Measurements from ENCODE around the gene CAMTA1. TPM values are rescaled to one million over a fixed set of nuclear protein-coding genes. Genes with fewer than 3 reads are reported as not detected.

Gene CAMTA1
- total and polyA plus RNA-seq, 4 donors: 18.0 to 93.5 (median 35.8) TPM

DNA sequence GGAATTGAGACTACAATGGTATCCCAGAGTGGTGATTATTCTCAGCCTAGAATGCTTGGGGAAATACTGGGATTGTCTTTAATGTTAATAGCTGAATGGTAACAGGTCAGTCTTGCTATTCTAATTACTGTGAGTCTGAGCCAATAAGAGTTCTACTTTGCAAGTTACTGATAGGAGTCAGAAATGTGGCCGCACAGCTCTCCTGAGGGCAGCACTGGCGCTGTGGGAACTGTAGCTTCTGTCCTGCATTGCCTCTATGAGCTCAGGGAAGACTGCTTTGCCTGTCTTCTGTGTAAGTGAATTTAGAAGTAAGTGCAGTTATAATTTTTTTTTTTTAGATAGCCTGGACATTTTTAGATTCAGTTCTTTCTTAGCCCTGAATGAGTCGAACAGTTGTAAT is 975.8 kb downstream of the CAMTA1 start:
- TF ChIP-seq, protein P1, sequence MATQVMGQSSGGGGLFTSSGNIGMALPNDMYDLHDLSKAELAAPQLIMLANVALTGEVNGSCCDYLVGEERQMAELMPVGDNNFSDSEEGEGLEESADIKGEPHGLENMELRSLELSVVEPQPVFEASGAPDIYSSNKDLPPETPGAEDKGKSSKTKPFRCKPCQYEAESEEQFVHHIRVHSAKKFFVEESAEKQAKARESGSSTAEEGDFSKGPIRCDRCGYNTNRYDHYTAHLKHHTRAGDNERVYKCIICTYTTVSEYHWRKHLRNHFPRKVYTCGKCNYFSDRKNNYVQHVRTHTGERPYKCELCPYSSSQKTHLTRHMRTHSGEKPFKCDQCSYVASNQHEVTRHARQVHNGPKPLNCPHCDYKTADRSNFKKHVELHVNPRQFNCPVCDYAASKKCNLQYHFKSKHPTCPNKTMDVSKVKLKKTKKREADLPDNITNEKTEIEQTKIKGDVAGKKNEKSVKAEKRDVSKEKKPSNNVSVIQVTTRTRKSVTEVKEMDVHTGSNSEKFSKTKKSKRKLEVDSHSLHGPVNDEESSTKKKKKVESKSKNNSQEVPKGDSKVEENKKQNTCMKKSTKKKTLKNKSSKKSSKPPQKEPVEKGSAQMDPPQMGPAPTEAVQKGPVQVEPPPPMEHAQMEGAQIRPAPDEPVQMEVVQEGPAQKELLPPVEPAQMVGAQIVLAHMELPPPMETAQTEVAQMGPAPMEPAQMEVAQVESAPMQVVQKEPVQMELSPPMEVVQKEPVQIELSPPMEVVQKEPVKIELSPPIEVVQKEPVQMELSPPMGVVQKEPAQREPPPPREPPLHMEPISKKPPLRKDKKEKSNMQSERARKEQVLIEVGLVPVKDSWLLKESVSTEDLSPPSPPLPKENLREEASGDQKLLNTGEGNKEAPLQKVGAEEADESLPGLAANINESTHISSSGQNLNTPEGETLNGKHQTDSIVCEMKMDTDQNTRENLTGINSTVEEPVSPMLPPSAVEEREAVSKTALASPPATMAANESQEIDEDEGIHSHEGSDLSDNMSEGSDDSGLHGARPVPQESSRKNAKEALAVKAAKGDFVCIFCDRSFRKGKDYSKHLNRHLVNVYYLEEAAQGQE (IDR thresholded peaks at IDR 0.05): no peak
- TF ChIP-seq FOXA1 (IDR thresholded peaks at IDR 0.05) (no peak), GABPA (IDR thresholded peaks at IDR 0.05 in 1 of 2, conservative IDR thresholded peaks at IDR 0.05 in 1 of 2) (no peak)
- Histone ChIP-seq H3K27ac (ENCODE audit: low read depth in 1 of 2, low read length in 2 of 2) (no peak overlapping the region), H3K4me3 (ENCODE audit: low read depth in 1 of 3, low read length in 3 of 3) (no peak overlapping the region), H3K4me1 (ENCODE audit: control insufficient read depth in 4 of 4, insufficient read depth in 4 of 4, low read length in 3 of 4) (no peaks in the 10 kb centered on the region), H3K36me3 (ENCODE audit: control insufficient read depth in 4 of 4, insufficient read depth in 3 of 4, low read depth in 1 of 4, low read length in 3 of 4) (no peaks in the 10 kb centered on the region), H3K27me3 (ENCODE audit: control insufficient read depth in 4 of 4, insufficient read depth in 4 of 4, low read length in 3 of 4) (no peaks in the 10 kb centered on the region), H3K9ac (ENCODE audit: low read depth in 1 of 2, low read length in 2 of 2) (no peak overlapping the region), H3K9me3 (ENCODE audit: control insufficient read depth in 4 of 4, low read length in 3 of 4) (no peaks in the 10 kb centered on the region)
- 90% methylated on average over 3 of the region's 3 CpGs for WGBS
- DNase-seq (ENCODE audit: low spot score): no peak

DNA sequence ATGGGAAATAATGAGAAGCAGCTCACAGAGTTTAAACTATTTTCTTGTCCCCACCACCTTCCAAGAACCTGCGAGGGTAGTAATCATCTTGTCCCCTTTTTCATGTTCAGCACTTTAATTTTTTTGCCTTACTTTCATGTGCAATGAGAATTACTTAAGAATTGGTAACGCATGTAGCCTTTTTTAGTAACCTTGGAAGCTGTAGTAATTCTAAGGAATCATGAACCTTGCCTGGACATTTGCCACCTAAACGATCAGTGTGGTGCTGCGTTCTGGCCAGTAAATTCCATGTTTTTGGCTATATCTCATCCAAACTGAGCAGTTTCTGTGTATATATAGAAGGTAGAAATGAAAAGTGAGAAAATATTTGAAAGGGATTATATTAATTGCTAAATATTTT is 981.9 kb downstream of the CAMTA1 start:
- DNase-seq (ENCODE audit: low spot score): no peak
- Histone ChIP-seq H3K27me3 (ENCODE audit: control insufficient read depth in 4 of 4, insufficient read depth in 4 of 4, low read length in 3 of 4) (no peaks in the 10 kb centered on the region), H3K36me3 (ENCODE audit: control insufficient read depth in 4 of 4, insufficient read depth in 3 of 4, low read depth in 1 of 4, low read length in 3 of 4) (no peaks in the 10 kb centered on the region), H3K9ac (ENCODE audit: low read depth in 1 of 2, low read length in 2 of 2) (no peak overlapping the region), H3K27ac (ENCODE audit: low read depth in 1 of 2, low read length in 2 of 2) (no peak overlapping the region), H3K4me1 (ENCODE audit: control insufficient read depth in 4 of 4, insufficient read depth in 4 of 4, low read length in 3 of 4) (peaks cover 0 to 11% (median 5%) of the 10 kb centered on the region in 4 donors), H3K4me3 (ENCODE audit: low read depth in 1 of 3, low read length in 3 of 3) (no peak overlapping the region), H3K9me3 (ENCODE audit: control insufficient read depth in 4 of 4, low read length in 3 of 4) (no peaks in the 10 kb centered on the region)
- no peak for TF ChIP-seq NR2F2 (IDR thresholded peaks at IDR 0.05)
- TF ChIP-seq, protein P2, sequence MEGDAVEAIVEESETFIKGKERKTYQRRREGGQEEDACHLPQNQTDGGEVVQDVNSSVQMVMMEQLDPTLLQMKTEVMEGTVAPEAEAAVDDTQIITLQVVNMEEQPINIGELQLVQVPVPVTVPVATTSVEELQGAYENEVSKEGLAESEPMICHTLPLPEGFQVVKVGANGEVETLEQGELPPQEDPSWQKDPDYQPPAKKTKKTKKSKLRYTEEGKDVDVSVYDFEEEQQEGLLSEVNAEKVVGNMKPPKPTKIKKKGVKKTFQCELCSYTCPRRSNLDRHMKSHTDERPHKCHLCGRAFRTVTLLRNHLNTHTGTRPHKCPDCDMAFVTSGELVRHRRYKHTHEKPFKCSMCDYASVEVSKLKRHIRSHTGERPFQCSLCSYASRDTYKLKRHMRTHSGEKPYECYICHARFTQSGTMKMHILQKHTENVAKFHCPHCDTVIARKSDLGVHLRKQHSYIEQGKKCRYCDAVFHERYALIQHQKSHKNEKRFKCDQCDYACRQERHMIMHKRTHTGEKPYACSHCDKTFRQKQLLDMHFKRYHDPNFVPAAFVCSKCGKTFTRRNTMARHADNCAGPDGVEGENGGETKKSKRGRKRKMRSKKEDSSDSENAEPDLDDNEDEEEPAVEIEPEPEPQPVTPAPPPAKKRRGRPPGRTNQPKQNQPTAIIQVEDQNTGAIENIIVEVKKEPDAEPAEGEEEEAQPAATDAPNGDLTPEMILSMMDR (IDR thresholded peaks at IDR 0.05; ENCODE audit: low read depth, low read length, missing input control): no peak
- TF ChIP-seq, protein P3, sequence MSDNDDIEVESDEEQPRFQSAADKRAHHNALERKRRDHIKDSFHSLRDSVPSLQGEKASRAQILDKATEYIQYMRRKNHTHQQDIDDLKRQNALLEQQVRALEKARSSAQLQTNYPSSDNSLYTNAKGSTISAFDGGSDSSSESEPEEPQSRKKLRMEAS (IDR thresholded peaks at IDR 0.05): no peak
- TF ChIP-seq TAF1 (conservative IDR thresholded peaks at IDR 0.05): no peak
- 82% methylated on average over 4 of the region's 4 CpGs for WGBS

DNA sequence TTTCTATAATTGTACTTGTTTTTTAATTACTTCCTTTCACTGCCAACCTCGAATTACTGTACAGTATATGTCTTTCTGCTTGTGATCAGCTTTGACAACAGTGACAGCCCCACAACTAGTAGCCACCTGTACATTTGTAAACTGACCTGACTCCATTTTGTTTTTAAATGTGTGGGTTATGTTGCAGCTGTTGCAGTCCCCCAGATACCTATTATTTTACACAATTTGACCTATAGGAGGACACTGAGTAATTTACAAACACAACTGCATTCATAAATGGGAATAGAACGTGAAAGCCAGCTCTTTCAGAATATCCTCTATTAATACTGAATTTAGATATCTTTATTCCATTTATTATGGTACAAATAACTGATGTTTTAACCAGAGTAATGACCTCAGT is 983.3 kb downstream of the CAMTA1 start:
- WGBS: 69% methylated on average over 2 of the region's 2 CpGs
- DNase-seq (ENCODE audit: low spot score): no peak
- no peak overlapping the region for H3K4me3 ChIP-seq (ENCODE audit: low read depth in 1 of 3, low read length in 3 of 3)
- H3K4me1 ChIP-seq (ENCODE audit: control insufficient read depth in 4 of 4, insufficient read depth in 4 of 4, low read length in 3 of 4): peaks cover 0 to 20% (median 11%) of the 10 kb centered on the region in 4 donors
- H3K9me3 ChIP-seq (ENCODE audit: control insufficient read depth in 4 of 4, low read length in 3 of 4): no peaks in the 10 kb centered on the region
- H3K27me3 ChIP-seq (ENCODE audit: control insufficient read depth in 4 of 4, insufficient read depth in 4 of 4, low read length in 3 of 4): no peaks in the 10 kb centered on the region
- no peak overlapping the region for H3K27ac ChIP-seq (ENCODE audit: low read depth in 1 of 2, low read length in 2 of 2)
- H3K36me3 ChIP-seq (ENCODE audit: control insufficient read depth in 4 of 4, insufficient read depth in 3 of 4, low read depth in 1 of 4, low read length in 3 of 4): peaks cover 0 to 2% (median 0%) of the 10 kb centered on the region in 4 donors
- no peak overlapping the region for H3K9ac ChIP-seq (ENCODE audit: low read depth in 1 of 2, low read length in 2 of 2)
- TF ChIP-seq, protein P2 (IDR thresholded peaks at IDR 0.05; ENCODE audit: low read depth, low read length, missing input control): no peak
- TF ChIP-seq, protein P3 (IDR thresholded peaks at IDR 0.05): no peak
- TF ChIP-seq, protein P4, sequence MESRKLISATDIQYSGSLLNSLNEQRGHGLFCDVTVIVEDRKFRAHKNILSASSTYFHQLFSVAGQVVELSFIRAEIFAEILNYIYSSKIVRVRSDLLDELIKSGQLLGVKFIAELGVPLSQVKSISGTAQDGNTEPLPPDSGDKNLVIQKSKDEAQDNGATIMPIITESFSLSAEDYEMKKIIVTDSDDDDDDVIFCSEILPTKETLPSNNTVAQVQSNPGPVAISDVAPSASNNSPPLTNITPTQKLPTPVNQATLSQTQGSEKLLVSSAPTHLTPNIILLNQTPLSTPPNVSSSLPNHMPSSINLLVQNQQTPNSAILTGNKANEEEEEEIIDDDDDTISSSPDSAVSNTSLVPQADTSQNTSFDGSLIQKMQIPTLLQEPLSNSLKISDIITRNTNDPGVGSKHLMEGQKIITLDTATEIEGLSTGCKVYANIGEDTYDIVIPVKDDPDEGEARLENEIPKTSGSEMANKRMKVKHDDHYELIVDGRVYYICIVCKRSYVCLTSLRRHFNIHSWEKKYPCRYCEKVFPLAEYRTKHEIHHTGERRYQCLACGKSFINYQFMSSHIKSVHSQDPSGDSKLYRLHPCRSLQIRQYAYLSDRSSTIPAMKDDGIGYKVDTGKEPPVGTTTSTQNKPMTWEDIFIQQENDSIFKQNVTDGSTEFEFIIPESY (IDR thresholded peaks at IDR 0.05): no peak
- TF ChIP-seq, protein P1 (IDR thresholded peaks at IDR 0.05): no peak
- TF ChIP-seq HNF4A (conservative IDR thresholded peaks at IDR 0.05): no peak
- TF ChIP-seq HNF4G (IDR thresholded peaks at IDR 0.05): no peak
- TF ChIP-seq YY1 (IDR thresholded peaks at IDR 0.05): no peak
- TF ChIP-seq GABPA (IDR thresholded peaks at IDR 0.05 in 1 of 2, conservative IDR thresholded peaks at IDR 0.05 in 1 of 2): no peak
- no peak for TF ChIP-seq FOXA1 (IDR thresholded peaks at IDR 0.05)
- no peak for TF ChIP-seq JUND (IDR thresholded peaks at IDR 0.05)

Data from liver (tissue), 9 donors.